GM12872 (cell line): Measurements from ENCODE around the gene SLC22A23.

Experiments used
- CTCF ChIP-seq: IDR thresholded peaks from 3 replicates; pipeline ENCODE4 v1.5.1; 2011; ENCODE audit warnings: low read depth, mild to moderate bottlenecking, low read length, moderate library complexity; ENCODE audit not compliant: insufficient read depth

SLC22A23 gene

GRCh38 chr6:3260296-3260695 lies 196.6 kb downstream of the SLC22A23 start:
- no peak for TF ChIP-seq CTCF

- TF ChIP-seq CTCF: 0 out of 3 replicates have a peak, but pooled peaks have one; percentile 34
These were observed 197.3 kb downstream of the SLC22A23 start for GRCh38 chr6:3259491-3259958.

- no peak for TF ChIP-seq CTCF
These were observed 197.9 kb downstream of the SLC22A23 start, which contains the start of gene PSMG4 for GRCh38 chr6:3258720-3259490. TSS of gene PSMG4 (plus strand) at chr6:3258947. CDS start at chr6:3259023, 76 bp downstream.

- no peak for TF ChIP-seq CTCF
These were observed 198.6 kb downstream of the SLC22A23 start for GRCh38 chr6:3258201-3258600.

- no peak for TF ChIP-seq CTCF
These were observed 203.3 kb downstream of the SLC22A23 start for GRCh38 chr6:3253597-3253961.

GRCh38 chr6:3252861-3253596 lies 203.8 kb downstream of the SLC22A23 start:
- TF ChIP-seq CTCF: no peak

GRCh38 chr6:3252369-3252768 lies 204.5 kb downstream of the SLC22A23 start:
- TF ChIP-seq CTCF: no peak
